CD4-positive, alpha-beta T cell treated with Interleukin-6 for 4 hours (primary cell): ENCODE results near the gene HMG20A.
"Not testable (repeated sequence)": the region's sequence is repeated elsewhere in the genome, so short reads cannot be mapped to it uniquely, and the experiment has no call there.

Source experiments
- DNase-seq: peaks from one replicate; pipeline ENCODE4 v3.0.0-alpha.2; 2020; ENCODE audit warnings: mixed read lengths

Gene HMG20A

DNA sequence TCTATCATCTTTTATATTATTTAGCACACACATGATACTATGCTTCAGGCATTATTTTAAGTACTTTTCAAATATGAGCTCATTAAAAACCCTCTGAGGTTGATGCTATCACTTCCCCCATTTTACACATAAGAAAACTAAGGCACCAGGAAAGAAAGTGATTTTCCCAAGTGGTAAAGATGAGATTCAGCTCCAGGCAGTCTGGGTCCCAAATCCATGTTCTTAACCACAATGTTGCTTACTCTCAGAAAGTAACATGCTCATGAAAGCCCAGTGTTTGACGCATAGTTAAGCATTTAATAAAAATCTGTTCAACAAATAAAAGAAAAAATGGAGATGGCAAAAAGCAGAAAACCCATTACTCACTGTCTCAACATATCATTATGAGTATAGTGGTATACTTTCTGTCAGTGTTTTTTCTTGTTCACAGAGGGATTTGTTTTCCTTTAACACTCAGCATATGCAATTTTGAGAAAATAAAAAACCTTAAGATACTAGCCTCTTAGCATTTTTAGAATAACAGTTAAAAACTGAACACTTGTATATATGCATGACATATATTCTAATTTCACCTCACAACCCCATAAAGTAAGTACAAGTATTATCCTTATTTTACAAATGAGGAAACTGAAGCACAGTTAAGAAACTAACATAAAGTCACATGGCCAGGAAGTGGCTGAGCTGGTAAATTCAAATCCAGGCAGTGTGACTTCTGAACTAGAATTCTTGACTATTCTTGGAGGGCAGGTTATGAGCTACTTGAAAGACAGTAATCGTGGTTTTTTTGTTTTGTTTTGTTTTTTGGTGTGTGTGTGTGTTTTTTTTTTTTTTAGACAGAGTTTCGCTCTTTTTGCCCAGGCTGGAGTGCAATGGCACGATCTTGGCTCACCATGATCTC, 11.2 kb upstream of the HMG20A start:
- peak; percentile 3 for DNase-seq

DNA sequence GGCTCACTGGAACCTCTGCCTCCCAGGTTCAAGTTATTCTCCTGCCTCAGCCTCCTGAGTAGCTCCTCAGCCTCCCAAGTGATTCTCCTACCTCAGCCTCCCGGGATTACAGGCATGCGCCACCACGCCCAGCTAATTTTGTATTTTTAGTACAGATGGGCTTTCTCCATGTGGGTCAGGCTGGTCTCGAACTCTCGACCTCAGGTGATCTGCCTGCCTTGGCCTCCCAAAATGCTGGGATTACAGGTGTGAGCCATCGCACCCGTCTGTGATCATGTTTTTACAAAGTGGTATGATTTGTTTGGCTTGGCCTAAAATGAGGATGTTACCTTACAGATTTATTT, 10.6 kb upstream of the HMG20A start:
- DNase-seq, result not testable (repeated sequence)

DNA sequence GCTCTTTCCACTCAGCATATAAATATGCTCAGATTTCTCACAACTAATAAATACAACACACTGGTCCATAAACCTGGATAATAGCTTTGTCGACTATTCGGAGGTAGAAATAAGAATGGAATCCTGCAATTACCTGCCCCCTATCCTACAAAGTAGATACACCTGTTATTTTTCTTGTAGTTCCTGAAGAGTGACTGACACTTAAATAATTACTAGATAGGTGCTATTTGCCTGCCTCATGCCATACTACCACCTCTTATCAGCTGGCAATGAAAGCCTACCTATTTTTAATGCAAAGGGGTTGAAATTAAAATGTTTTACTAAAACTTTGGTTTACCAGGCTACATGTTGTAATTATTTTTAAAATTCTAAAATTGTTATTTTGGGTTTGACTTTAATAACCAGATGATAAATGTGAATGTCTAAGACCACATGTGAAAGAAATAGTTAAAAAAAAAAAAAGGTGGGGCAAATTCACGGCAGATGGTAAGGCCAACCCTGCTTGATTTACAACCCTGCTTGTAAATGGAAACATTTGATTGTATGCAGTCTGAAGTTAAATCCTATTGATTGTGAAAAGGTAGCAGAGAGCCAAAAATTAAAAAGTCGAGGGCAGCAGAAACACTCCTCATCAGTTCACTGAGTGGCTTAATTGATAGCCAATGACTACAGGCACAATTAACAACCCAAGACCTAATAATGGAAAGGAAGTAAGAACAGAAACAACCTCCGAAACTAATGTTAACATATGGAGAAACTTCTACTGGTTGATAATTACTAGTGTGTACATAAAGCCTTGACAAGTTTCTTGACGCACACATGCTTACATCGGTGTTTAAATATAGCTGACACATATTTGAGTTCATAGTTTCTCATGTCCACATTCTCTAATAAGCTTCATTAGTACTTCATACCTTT, 9.7 kb upstream of the HMG20A start:
- DNase-seq, result no peak

DNA sequence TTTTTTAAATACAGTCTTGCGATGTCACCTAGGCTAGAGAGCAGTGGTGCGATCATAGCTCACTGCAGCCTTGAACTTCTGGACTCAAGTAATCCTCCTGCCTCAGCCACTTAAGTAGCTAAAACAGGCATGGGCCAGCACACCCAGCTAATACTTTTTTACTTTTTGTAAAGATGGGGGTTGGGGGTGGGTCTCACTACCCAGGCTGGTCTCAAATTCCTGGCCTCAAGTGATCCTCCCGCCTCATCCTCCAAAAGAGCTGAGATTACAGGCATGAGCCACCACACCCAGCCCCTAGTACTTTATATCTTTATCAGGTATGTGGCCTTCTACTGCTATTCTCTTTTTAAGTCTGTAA, 9.1 kb upstream of the HMG20A start:
- DNase-seq, result no peak

DNA sequence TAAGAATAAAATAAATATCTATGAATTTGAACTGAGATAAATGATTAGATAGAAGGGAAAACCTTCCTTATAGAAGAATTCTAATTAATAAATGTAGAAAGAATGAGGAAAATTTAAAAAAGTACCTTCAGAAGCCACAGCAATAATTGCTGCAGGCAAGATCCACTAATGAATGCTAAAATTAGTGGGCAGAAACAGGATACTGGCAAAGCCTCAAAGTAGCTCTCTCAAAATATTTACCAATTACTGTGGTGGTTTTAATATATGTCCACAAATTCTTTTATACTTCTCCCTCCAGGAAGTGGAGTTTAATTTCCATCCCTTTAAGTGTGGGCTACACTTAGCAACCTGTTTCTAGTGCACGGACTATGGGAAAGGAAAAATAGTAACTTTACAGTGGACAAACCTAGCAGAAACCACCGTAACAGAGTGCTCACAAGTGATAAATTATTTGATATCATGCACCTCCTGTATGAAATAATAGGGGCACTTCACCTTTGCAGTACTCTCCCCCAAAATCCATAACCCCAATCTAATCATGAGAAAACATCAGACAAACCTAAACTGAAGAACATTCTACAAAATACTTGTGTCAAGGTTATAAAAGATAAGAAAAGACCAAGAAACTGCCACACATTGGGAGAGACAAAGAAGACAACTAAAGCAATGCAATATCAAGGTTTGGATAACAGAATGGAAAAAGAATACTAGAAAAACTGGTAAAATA, 7.6 kb upstream of the HMG20A start:
- DNase-seq, result no peak

DNA sequence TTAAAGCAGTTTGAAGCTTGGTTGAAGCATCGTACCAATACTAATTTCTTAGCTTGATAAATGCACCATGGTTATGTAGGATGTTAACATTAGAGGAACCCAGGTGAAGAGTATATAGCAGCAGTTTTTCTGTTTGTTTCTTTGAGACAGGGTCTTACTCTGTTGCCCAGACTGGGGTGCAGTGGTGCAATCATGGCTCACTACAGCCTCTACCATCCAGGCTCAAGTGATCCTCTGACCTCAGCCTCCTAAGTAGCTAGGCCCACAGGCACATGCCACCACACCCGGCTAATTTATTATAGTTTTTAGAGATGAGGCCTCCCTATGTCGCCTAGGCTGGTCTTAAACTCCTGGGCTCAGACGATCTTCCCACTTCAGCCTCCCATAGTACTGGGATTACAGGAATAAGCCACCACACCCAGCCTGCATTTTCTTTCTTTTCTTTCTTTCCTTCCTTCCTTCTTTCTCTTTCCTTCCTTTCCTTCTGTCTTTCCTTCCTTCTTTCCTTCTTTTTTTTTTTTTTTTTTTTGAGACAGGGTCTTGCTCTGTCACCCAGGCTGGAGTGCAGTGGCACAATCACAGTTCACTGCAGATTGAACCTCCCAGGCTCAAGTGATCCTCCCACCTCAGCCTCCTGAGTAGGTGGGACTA, 6.9 kb upstream of the HMG20A start:
- DNase-seq, result no peak

DNA sequence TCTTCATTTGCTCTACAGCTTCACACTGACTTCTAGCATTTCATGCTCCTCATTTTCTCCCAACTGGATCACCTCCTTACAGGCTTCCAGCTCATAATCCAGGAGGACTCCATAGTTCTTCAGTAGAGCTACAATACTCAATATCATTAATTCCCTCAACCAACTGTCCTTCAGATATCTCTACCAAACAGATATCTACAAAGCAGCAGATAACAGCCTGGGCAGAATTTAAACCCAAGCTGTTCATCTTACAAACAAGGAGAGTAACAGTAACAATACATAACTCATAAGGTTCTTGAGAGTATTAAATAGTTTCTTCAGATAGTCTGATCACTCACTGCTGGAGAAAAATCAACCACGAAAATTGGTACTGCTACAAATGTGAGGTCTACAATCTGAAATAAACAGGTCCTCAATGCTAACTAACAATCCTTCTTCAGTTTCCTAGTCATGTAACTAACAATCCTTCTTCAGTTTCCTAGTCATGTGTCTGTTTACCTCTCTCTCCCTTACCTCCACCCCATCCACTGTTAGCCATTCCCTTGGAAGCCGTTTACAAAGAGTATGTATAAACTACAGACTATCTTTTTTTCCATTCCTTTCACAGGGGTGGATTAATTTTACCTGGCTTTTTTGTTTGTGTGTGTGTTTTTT, 5.8 kb upstream of the HMG20A start:
- DNase-seq, result no peak

DNA sequence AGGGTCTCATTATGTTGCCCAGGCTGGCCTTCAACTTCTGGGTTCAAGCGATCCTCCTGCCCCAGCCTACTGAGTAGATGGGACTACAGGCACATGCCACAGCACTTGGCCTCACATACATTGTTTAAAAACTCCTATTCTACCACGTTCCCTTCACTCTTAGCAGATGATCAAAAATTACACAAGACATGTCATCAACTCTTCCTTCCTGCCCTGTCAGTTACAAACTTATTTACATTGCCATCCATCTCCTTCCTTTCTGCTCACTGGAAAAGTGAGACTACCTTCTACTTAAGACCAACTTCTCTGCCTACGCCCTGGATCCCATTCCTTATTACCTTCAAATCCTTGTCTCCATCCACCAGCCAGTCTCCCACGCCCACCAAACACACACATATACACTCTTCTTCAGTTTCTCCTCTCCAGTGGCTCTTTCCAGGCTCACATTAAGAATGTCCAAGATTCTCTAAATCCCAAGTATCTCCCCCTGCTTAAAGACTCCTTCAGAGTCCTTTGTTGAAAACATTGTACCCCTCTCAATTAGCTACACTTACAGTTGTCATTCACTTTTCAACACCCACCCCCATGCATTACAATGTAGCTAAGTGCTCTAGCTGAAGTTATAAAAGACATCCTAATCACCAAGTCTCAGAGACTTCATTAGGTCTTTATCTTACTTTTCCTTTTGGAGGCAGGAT, 5.1 kb upstream of the HMG20A start:
- DNase-seq, result no peak

DNA sequence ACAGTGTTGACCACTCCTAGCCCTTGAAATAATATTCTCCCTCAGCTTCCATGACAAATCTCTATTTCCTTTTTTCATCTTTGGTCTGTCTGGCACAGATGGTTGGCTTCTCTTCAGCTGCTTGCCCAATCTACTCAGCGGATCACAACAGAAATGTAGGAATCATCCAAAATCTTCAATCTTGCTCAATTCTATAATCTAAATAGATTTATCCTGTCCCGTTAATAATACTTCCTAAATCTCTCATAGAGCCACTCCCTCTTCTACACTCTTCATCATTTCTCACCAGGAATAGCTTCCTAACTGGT, 4.6 kb upstream of the HMG20A start:
- DNase-seq, result no peak

DNA sequence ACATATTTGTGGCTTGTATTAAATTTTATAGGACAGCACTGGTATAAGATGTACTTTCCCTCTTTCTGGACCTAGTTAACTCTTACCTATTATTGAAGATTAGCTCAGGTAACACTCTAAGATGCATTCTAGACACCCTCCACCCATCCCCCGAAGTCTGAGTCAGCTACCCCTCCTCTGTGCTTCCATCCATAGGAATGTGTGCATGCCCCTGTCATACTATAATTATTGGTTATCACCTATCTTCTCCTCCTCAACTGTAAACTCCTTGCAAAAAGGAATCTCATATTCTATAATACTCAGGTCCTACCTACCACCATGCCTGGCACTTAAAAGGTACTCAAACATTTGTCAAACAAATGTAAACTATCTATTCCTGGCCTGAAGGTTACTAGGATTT, 3.7 kb upstream of the HMG20A start:
- DNase-seq, result no peak

DNA sequence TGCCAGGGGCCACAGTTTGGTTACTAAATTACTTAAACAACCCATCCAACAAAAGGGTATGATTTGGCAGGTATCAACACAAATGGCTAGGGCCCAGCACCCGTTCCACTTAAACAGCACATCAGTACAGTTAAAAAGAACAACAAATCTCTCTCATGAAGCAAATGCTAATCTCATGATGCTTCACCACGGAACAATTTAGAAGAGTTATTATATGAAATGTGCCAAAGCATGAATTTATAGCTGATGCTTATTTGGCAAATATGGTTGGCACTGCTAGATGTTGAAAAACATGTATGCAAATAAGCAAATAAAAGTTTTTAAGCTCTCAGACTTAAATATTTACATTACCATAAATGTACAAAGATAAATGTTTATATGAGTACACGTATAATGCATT, 3.1 kb upstream of the HMG20A start:
- DNase-seq, result no peak

DNA sequence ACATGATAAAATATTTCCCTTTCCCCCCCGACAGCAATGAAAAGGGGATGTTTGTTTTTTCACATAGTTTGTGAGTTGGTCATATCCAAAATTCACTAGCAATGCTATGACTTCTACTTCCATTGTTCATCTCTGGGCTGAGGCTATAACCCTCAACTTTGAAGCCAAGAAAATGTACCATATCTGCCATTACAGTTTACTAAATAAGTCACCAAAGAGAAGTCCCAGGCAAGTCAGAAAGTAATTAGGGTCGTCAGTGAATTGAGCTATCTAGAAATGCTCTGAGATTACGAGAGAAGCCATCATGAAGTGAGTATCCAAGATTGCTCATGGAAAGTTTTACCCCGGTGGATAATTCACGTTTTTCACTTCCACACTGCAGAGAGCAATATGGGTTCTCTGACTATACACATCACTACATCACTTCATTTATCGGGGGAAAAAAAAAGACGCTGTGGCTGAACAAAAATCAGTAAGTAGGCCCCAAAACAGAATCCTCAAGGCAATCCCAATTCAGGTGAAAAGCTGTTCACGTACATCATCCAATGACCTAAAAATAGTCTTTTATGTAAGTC, 2.2 kb upstream of the HMG20A start:
- no peak for DNase-seq

DNA sequence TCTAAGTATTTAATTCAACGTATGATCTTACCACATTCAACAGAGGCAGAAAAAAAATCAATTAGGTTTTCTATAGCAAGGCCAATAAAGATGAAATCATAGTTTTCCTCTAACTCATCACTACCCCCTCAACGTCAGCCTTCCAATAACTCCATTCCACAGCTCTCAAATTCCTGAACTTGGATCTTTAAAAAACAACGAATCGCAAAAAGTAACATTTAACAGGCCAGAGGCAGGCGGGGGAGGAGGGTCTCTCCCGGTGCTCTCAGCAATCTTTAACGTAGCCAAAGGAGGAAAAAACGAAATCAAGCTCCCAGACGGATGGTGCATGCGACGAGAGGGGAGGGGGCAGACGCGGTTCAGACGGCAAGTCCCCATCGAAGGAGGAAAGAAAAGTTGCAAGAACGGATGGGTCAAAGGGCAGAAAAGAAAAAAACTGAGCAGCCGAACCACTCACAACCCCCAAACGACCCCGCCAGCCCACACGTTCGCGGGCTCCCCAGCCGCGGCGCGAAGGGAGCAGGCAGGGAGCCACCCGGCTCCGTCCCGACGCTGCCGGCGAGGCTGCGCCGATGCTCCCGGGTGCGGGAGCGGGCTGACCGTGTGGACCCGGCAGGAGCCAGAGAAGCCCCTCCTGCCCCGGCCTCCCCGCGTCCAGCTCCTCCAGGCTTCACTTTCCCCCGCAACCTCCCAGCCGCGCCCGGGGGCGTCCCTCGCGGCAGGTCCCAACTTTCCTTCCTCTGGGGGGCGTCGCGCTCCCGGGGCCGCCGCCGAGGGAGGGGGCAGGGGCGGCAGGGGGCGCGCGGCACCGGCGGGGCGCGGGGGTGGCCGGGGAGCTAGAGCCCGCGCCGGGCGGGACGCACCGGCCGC, 1.5 kb upstream of the HMG20A start:
- no peak for DNase-seq

DNA sequence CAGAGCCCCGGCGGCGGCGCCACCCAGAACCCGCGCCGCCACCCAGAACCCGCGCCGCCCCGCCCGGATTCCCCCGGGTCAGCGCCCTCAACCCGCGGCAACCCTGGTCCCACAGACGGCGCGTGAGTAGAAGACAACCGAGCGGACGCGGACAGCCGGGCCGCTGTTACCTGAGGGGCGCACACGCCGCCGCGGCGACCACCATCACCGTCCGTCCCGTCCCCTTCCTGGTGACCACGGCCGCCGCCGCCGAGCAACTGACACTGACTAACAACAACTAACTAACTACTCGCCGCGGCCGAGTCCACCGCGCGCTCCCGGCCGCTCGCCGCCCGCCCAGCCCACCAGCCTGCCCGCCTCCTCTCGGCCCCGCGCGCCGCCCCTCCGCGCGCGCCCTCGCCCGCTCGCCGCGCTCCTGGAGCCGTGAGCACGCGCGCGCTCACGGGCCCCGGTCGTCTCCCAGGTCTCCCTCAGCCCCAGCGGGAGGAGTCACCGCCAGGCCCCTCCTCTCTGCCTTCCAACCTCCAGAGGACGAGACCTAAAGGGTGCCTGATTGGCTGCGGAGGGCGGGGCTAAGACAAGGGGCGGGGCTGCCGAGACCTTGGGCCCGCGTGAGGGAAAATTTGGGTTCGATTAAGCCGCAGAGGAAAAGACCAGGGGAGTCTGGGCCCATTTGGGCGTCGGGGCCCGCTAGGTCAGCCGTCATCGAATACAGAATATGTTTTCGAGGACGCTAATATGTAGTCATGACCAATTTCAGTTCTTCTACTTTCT, 665 bp upstream of the HMG20A start, which contains the start of gene PEAK1:
Gene PEAK1, minus strand, starts transcription at position 269 of the 774 bp plus-strand sequence. CDS start 238,178 bp downstream, outside the sequence.
- peak; percentile 100 for DNase-seq

DNA sequence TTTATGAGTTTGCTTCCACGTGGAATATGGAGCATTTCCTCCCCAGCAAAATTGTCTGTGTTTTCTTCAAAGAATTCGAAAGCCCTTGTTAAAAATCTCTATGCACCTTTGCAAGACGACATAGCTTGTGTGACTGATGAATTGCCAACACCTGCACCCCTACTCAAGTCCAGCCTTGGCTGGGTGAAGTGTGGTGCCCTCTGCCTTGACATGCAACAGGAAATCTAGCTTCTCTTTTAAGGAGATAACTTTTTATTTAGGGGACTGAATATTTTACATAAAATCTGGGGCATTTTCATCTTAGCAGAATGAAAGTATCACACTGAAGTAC, 647 bp downstream of the HMG20A start:
- DNase-seq, result peak; percentile 8

DNA sequence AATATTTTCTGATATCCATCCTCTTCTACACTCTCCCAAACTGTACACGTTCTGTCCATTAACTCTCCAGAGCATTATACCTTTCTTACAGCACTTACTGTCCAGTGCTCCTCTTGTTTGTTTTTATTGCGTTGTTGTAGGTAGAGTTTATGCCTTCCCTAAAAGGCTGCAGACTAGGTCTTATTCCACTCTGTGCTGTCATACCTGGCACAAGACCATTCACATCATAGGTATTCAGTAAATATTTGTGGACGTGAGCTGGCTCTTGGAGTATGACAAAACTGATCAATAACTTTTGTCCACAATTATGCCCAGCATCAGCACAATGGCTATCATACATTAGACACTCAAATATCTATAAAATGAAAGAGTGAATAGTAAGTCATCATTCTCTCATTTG, 4.4 kb downstream of the HMG20A start:
- DNase-seq, result no peak

DNA sequence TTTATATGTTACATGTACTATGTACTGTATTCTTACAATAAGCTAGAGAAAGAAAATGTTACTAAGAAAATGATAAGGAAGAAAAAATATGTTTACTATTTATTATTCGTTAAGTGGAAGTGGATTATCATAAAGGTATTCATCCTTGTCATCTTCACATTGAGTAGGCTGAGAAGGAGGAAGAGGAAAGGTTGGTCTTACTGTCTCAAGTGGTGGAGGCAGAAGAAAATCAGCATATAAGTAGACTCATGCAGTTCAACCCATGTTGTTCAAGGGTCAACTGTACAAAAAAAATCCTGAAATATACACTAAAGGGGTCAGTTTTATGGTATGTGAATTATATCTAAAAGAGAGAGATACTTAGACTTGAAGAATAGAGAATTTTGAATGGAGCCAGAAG, 5.7 kb downstream of the HMG20A start:
- DNase-seq, result no peak

DNA sequence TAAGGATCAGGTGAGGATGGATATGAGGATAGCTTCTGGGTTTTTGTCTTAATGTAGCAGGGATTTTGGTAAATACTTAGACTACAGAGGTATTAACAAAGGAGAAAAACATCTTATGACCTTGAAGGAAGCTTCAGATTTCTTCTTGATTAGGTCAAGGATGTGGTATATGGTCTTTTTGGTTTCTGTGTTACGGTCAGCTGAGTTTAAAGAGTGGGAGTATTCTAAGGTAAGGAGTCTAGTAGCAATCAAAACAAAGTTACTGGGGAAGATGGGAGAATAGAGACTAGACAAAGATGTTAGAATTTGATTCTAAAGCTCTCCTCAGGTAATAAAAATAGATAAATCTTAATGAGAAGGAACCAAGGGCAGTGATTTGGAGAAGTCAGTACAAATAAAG, 6.2 kb downstream of the HMG20A start:
- DNase-seq, result no peak

DNA sequence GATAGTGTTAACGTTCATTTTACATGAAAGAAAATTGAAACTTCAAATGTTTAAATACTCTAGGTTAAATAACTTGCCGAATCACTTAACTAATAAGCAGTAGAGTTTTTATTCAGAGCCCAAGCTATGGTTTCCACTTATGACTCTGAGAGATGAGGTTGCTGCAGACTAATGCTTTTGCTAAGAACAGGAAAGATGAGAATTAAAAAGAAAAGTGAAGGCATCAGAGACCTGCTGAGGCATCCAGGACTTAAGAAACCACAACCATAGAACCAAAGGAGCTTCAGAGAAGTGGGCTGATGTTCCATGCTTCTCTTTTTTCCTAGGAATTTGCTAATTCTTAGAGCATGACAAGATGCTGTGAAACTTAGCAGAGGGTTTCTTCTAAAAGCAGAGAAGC, 9.5 kb downstream of the HMG20A start:
- DNase-seq, result no peak

DNA sequence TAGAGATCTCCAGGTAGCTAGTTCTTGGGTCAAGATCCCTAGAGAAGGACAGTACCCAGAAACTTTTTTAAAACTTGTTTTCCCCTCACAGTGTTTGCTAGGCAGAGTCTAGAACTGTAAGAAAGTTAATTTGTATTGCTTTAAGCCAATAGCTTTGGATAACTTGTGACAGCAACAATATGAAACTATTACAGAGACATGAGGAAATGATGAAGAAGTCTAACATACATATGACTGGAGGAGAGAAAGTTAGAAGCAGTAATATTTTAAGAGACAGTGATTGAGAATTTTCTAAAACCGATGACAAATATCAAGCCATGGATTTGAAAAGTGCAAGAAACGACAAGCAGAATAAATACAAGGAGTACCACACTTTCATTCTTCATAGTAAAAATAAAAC, 10.0 kb downstream of the HMG20A start:
- no peak for DNase-seq
